RWPE1 (cell line): ENCODE measurements around the gene ACADL.

Experiments
- CTCF ChIA-PET: fragments of 350-600 bp; sonication (Branson Sonifier 250); formaldehyde crosslinking; extraction: SDS; loops from one replicate; lab custom pipeline; 2021; lab: Yijun Ruan, JAX
- POLR2A ChIA-PET: fragments of 400-600 bp; formaldehyde crosslinking; extraction: SDS; loops from one replicate; lab custom pipeline; 2020; ENCODE audit warnings: antibody characterized with exemption; ENCODE audit not compliant: low non-redundant PET; lab: Yijun Ruan, JAX
- DNase-seq: peaks from one replicate; pipeline ENCODE4 v3.0.0; 2012; ENCODE audit warnings: low spot score
- H3K27ac ChIP-seq: fragments of 450-650 bp; 2 replicates; pipeline ENCODE4 v1.5.1; 2017
- TF ChIP-seq, protein P1 (sequence below): fragments of 450-650 bp; conservative IDR thresholded peaks from 2 replicates; pipeline ENCODE4 v1.5.1; 2017; ENCODE audit warnings: low read depth, mild to moderate bottlenecking

Gene ACADL

DNA sequence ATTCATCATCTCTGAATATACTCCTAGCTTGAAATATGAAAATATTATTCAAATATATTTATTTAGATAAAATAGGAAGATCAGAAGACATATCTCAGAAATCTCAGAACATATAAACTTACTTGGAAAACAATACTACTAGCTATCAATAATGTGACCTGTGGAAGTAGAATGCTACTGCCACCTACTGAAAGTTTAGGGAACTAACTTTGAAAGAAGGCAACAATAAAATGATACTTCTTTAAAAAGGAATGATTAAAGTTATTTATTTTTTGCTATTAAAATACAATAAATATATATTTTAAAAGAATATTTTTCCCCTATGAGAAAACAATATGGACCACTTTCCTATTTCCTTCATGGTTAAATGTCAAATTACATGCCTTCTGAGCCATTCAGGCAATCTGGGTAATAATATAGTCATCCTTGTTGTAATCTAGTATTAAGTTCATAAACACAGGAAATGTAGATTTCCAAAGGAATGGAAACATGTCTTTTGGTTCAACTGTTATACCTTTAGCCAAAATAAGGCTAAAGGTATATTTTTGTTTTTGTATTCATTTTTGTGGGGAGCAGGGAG lies 26.0 kb downstream of the ACADL start:
- CTCF ChIA-PET: interaction anchor here (0.5 to 1.7 kb wide), 13 partner anchors 9 to 943 kb away, joined by 3 to 10 read pairs (median 4); no protein-coding TSS in a partner anchor
- TF ChIP-seq, protein P1, sequence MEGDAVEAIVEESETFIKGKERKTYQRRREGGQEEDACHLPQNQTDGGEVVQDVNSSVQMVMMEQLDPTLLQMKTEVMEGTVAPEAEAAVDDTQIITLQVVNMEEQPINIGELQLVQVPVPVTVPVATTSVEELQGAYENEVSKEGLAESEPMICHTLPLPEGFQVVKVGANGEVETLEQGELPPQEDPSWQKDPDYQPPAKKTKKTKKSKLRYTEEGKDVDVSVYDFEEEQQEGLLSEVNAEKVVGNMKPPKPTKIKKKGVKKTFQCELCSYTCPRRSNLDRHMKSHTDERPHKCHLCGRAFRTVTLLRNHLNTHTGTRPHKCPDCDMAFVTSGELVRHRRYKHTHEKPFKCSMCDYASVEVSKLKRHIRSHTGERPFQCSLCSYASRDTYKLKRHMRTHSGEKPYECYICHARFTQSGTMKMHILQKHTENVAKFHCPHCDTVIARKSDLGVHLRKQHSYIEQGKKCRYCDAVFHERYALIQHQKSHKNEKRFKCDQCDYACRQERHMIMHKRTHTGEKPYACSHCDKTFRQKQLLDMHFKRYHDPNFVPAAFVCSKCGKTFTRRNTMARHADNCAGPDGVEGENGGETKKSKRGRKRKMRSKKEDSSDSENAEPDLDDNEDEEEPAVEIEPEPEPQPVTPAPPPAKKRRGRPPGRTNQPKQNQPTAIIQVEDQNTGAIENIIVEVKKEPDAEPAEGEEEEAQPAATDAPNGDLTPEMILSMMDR: peak; percentile 66
- H3K27ac ChIP-seq: no peak overlapping the region
- POLR2A ChIA-PET: no interaction called here
- peak; percentile 35 for DNase-seq

DNA sequence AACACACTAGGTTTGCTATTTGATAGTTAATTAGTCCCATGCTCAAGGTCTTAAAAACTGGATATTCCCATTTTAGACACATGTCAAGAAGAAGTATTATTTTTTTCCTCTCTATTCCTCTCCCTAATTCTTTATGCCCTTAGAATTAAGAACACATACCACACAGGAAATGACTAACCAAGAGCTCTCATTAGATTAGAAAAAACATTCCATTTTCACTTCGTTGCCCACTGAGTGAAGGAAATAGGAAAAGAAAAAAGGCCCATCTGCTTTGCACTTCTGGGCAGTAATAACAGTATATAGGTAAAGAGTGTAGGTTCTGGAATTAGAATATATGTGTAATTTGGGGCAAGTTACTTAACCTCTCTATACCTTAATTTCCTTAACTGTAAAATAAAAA lies 26.9 kb downstream of the ACADL start:
- H3K27ac ChIP-seq: no peak overlapping the region
- DNase-seq: peak; percentile 4
- TF ChIP-seq, protein P1: no peak
- ChIA-PET CTCF (interaction anchor here (0.6 to 1.7 kb wide), 8 partner anchors 8 to 944 kb away, joined by 3 to 4 read pairs (median 4); no protein-coding TSS in a partner anchor), POLR2A (no interaction called here)

DNA sequence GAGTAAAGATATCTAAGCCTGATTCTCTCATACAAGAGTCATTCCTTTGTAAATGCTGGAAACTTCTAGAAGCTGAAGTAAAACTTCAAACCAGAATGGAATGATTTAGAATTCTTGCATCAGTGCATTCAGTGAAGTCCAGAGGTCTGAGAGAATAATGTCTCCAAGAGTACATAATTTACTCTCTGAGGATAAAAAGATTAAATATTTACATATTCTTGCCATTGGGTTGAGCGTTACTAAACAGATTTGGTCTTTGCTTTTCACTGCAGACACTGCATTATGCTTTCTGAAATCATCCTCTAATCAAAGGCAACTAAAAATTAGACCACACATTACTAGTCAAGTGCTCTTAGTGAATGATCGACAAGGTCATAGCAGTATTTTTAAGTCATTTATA lies 27.5 kb downstream of the ACADL start:
- ChIA-PET CTCF (interaction anchor here (0.6 to 0.7 kb wide), 2 partner anchors 10 to 871 kb away, joined by 3 to 4 read pairs; no protein-coding TSS in a partner anchor), POLR2A (no interaction called here)
- TF ChIP-seq, protein P1: no peak

DNA sequence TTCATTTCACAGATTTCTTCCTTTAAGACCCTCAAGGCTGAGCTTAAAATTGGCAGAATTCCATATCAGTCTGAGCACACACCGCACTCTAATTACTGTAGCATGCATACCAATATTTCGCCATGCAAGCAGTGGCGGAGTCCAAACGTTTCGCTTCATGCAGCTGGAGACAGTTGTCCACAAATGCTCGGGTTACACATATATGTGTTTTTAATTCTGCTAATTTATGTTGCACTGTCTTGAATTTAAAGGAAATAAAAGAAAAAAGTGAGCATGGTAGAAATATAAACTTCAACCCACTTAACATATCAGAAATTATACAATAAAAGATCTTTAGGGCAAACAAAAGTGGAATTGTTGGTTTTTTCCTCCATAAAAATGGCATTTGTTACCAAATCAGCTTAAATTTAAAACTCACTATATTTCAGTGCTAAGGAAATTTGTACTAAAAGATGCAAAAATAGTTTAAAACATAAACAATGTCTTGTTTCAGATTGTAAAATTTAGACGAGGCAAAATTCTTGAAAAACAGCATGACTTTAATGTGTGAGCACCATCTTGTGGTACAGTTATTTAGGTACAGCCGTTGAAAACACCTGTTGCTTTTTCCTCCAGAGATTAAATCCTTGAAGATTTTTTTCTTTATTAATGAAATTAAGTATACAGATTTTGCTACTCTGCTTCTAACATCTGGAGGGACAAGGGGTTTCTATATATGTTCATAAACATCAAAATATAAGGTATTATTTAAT lies 30.0 kb downstream of the ACADL start:
- TF ChIP-seq, protein P1: peak; percentile 76
- peak; percentile 42 for DNase-seq
- ChIA-PET POLR2A (no interaction called here), CTCF (interaction anchor here (0.6 to 0.7 kb wide), 5 partner anchors 13 to 122 kb away, joined by 3 to 4 read pairs (median 3); no protein-coding TSS in a partner anchor)
- no peak overlapping the region for H3K27ac ChIP-seq

More for the DNA sequence above, 27.5 kb downstream of the ACADL start:
- H3K27ac ChIP-seq: no peak overlapping the region
- DNase-seq: no peak

DNA sequence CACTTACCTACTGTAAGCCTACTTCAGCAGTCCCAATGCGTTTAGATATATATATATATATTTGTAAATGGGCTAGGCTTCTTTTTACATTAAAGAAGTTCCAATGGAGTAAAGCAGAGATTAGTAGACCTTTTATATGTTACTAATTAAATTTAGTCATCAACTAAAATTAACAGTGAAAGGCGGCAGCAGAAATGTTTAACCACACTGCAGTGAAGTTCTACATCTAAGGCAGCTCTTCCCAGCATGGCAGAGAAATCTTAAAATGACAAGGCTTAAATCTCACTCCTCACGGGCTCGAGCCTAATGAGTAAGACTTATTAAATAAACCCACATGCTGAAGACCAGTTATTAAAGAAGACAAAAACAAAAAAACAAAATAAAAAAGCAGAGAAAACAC lies 34.9 kb downstream of the ACADL start:
- POLR2A ChIA-PET: no interaction called here
- TF ChIP-seq, protein P1: no peak
- H3K27ac ChIP-seq: no peak overlapping the region
- no peak for DNase-seq
- CTCF ChIA-PET: interaction anchor here (0.7 to 1.5 kb wide), 2 partner anchors 8 to 156 kb away, joined by 3 read pairs; no protein-coding TSS in a partner anchor

DNA sequence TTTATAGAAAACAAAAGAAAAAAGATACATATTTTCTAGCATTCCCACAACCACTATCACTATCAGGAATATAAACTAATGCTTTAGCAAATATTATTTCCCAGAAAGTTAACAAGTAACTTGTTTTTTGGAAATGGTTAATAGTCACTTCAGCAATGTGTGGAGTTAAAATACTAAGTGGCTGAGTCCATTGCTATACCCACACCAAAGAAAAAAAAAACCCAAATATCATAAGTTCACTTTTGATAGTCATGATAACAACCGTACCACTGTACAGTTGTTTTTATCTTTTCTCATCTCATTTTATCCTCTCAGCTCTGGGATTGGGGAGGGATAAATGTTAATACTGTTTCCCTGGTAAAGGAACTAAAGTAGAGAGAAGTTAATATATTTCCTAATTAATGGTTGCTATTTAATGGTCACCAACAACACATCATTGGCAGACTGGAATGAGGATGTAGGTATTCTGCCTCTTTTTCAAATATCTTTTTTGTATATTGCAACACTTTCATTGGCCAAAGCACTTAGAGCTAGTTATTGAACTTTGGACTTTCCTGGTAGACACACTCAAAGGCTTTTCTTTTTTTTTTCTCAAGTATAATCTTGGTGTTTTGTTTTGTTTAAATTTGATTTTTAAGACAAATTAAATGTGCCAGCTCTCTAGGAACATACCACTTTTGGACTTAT lies 35.7 kb downstream of the ACADL start:
- no peak for DNase-seq
- H3K27ac ChIP-seq: no peak overlapping the region
- POLR2A ChIA-PET: no interaction called here
- CTCF ChIA-PET: interaction anchor here (0.6 to 1.5 kb wide), 4 partner anchors 9 to 1205 kb away, joined by 3 to 10 read pairs (median 3); no protein-coding TSS in a partner anchor
- TF ChIP-seq, protein P1: no peak
